ENCODE results near the gene EPS15.

Gene EPS15

GRCh38 chr1:51422367-51423072 lies 96.5 kb downstream of the EPS15 start:
- TF ChIP-seq CTCF (IDR thresholded peaks at IDR 0.05; ENCODE audit: low read depth, low read length), result no peak
- H3K4me3 ChIP-seq (replicated peaks in 1 of 2; ENCODE audit: low read depth in 2 of 2, low read length in 2 of 2), result no peak overlapping the region
- no peak for DNase-seq (ENCODE audit: low read depth in 2 of 2)

GRCh38 chr1:51421964-51422363 lies 97.1 kb downstream of the EPS15 start:
- TF ChIP-seq CTCF (IDR thresholded peaks at IDR 0.05; ENCODE audit: low read depth, low read length), result no peak
- peak; percentile 71 to 78 for DNase-seq (ENCODE audit: low read depth in 2 of 2)
- H3K4me3 ChIP-seq (replicated peaks in 1 of 2; ENCODE audit: low read depth in 2 of 2, low read length in 2 of 2), result peak overlapping the region in 1 of 2 donors; percentile 9

- DNase-seq (ENCODE audit: low read depth in 2 of 2), result no peak
- no peak for TF ChIP-seq CTCF (IDR thresholded peaks at IDR 0.05; ENCODE audit: low read depth, low read length)
- no peak overlapping the region for H3K4me3 ChIP-seq (replicated peaks in 1 of 2; ENCODE audit: low read depth in 2 of 2, low read length in 2 of 2)
Observed at GRCh38 chr1:51420867-51421627, 98.0 kb downstream of the EPS15 start.

GRCh38 chr1:51418384-51418959 lies 100.6 kb downstream of the EPS15 start:
- H3K4me3 ChIP-seq (replicated peaks in 1 of 2; ENCODE audit: low read depth in 2 of 2, low read length in 2 of 2), result no peak overlapping the region
- TF ChIP-seq CTCF (IDR thresholded peaks at IDR 0.05; ENCODE audit: low read depth, low read length), result no peak
- DNase-seq (ENCODE audit: low read depth in 2 of 2), result no peak

GRCh38 chr1:51417496-51418383 lies 101.3 kb downstream of the EPS15 start:
- TF ChIP-seq CTCF (IDR thresholded peaks at IDR 0.05; ENCODE audit: low read depth, low read length), result no peak
- no peak overlapping the region for H3K4me3 ChIP-seq (replicated peaks in 1 of 2; ENCODE audit: low read depth in 2 of 2, low read length in 2 of 2)
- peak; percentile 58 to 71 for DNase-seq (ENCODE audit: low read depth in 2 of 2)

GRCh38 chr1:51416910-51417309 lies 102.2 kb downstream of the EPS15 start:
- no peak for DNase-seq (ENCODE audit: low read depth in 2 of 2)
- TF ChIP-seq CTCF (IDR thresholded peaks at IDR 0.05; ENCODE audit: low read depth, low read length), result no peak
- H3K4me3 ChIP-seq (replicated peaks in 1 of 2; ENCODE audit: low read depth in 2 of 2, low read length in 2 of 2), result no peak overlapping the region
